Measurements from ENCODE around the gene ABCA9.
A peak's percentile ranks its signal among the peaks of the same experiment; 100 is the strongest.
"Not testable (repeated sequence)": the region's sequence is repeated elsewhere in the genome, so short reads cannot be mapped to it uniquely, and the experiment has no call there.

Gene ABCA9

DNA sequence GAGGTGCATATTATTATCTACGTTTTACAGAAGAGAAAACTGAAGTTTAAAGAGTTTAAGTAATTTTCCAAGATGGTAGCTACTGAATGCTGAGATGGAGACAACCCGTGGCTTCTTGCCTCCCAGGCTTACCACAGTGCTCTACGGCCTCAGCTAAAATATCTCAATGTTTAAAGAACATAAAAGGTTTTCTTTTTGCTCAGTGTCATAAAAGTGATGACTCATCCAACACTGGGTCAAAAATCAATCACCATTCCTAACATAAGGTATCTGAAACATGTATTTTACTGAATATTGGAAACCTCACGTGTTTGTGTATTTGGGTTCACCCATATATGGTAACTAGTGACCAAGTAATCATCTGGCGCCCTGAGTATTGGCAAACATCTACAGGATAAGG, 18.4 kb downstream of the ABCA9 start:
- DNase-seq (ENCODE audit: low spot score), result no peak

DNA sequence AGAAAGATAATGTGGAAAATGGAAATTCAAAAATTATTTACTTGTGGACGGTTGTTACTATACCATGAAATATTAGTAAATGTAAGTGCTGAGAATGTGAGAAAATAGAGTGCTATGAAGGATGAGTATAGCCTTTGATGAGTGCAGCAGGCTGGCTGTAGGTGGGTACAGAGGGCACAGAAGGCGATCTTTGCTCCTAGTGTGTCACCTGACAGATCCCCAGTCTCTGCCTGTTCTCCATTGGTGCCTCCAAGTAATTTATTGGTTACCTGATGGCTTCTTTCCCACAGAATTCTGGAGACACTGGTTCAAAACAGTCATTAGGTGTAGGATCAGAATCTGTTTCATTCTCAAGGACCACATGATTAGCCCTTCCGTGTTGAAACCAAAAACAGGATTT, 28.9 kb downstream of the ABCA9 start:
- no peak for DNase-seq (ENCODE audit: low spot score)

DNA sequence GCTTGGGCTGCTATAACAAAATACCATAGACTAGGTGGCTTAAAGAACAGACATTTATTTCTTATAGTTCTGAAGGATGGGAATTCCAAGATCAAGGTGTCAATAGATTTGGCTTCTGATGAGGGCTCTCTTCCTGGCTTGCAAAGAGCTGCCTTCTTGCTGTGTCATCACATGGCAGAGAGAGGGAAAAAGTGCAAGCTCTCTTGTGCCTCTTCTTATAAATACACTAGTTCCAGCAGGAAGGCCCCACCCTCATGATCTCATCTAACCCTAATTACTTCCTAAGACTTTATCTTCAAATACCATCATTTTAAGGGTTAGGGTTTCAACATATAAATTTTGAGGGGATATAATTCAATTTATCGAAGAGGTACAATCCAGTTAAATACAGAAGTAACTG, 30.6 kb downstream of the ABCA9 start:
- DNase-seq (ENCODE audit: low spot score), result no peak

DNA sequence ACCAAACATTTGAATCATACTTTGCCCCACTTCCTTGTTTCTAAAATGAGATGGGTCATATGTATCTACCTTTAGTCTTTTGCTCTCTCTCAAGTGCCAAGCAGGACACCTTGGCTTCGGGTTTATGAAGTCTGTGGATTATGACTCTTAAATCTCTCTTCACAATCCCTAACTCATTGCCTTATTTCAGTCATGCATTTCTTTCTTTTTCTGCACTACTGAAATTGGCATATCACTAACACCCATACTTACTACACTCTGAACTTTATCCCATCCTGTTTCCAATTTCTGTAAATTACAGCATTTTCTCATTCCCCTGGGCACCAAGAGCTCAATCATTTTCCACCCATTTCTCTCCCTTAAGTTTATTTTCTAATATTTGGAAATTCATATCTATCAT, 42.0 kb downstream of the ABCA9 start:
- no peak for DNase-seq (ENCODE audit: low spot score)

DNA sequence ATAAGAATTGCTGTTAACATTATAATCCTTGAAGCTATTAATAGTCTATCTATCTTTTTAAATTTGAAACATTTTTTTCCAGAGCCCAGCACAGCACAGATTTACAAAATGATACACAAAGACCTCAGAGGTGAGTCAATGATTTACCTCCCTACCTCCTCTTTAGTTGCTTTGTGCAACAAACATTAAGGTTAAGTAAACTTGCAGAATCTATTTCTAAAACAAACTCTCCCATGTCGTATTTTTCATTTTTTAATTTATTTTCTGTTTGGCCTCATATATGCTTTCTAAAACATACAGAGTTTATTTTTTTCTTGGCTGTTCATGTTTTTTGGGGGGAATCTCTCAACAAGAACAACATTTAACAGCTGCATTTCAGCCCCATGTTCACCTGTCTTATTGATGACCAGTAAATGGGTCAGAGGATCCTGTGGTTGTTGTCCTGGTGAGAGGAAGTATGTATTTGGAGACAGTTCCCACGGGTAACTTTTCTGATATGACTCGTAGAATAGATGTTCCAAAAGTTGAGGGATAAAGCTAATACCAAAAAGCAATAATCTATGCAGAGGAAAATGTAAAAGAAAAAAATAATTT, 42.6 kb downstream of the ABCA9 start:
- DNase-seq (ENCODE audit: low spot score), result no peak

DNA sequence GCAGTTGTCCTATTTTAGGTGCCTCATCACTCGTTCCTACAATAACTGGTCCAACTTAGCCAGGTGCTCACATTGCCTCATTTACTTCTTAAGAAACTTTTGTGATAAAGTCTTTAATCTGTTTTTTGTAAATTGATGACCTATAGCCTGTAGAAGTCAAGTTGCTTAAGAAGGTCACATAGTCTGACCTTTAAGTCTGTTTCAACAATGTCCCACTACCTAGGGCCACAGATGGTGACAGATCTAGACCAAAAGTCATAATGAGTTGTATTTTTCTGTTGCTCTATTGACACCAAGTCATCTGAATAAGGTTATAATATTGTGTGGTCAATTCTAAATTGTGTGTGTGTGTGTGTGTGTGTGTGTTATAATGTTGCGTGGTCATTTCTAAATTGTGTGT, 45.1 kb downstream of the ABCA9 start:
- no peak for DNase-seq (ENCODE audit: low spot score)

DNA sequence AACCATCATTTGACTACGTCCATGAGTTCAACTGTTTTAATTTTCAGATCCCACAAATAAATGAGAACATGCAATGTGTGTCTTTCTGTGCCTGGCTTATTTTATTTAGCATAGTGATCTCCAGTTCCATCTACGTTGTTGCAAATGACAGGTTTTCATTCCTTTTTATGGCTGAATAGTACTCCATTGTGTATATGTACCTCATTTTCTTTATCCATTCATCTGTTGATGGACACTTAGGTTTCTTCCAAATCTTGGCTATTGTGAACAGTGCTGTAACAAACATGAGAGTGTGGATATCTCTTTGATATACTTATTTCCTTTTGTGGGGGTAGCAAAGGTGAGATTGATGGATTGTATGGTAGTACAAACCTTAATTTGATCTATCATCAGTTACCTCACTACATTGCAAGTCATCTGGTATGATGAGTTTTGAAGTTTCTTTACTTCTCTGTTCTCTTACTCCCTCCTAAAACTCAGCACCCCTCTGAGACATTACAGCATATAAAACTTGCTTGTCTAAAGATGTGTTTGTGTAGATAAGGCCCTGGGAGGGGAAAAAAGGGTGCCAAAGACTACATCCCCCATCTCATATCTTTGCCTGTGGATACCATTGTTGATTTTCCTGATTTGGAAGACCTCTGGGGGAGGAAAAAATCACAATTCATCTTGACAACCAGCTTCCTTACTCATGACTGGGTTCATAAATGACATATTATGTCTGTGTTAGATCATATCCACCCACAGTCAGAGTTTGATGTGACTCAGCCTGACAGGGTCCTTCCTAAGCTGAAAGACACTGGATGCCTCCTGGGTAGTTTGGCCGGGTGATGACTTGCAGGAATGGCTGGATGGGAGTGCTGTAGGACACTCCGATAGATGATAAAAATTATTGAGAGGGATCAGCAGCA, 47.6 kb downstream of the ABCA9 start:
- DNase-seq (ENCODE audit: low spot score), result no peak

DNA sequence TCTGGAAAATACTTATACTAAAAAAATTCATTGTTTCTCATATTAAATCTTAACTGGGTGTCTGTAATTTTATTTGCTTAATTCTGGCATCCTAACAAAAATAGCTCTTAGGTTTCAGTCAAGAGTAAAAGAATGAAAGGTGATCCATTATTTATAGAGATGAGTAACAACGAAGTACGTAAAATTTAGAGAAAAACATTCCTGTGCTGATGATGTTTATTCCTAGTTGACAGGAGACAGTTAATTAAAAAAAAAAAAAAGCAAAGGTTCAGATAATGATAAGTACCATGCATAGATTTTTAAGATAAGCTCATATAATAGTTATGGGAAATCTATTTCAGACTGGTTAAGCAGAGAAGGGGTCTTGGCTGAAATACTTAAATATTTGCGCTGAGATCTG, 50.8 kb downstream of the ABCA9 start:
- DNase-seq (ENCODE audit: low spot score), result no peak

DNA sequence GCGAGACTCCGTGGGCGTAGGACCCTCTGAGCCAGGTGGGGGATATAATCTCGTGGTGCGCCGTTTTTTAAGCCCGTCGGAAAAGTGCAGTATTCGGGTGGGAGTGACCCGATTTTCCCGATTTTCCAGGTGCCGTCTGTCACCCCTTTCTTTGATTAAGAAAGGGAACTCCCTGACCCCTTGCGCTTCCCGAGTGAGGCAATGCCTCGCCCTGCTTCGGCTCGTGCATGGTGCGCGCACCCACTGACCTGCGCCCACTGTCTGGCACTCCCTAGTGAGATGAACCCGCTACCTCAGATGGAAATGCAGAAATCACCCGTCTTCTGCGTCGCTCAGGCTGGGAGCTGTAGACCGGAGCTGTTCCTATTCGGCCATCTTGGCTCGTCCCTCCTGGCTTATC, 56.0 kb downstream of the ABCA9 start:
- not testable (repeated sequence) for DNase-seq (ENCODE audit: low spot score)

DNA sequence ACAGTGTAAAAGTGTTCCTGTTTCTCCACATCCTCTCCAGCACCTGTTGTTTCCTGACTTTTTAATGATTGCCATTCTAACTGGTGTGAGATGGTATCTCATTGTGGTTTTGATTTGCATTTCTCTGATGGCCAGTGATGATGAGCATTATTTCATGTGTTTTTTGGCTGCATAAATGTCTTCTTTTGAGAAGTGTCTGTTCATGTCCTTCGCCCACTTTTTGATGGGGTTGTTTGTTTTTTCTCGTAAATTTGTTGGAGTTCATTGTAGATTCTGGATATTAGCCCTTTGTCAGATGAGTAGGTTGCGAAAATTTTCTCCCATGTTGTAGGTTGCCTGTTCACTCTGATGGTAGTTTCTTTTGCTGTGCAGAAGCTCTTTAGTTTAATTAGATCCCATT, 61.0 kb downstream of the ABCA9 start:
- DNase-seq (ENCODE audit: low spot score), result not testable (repeated sequence)

DNA sequence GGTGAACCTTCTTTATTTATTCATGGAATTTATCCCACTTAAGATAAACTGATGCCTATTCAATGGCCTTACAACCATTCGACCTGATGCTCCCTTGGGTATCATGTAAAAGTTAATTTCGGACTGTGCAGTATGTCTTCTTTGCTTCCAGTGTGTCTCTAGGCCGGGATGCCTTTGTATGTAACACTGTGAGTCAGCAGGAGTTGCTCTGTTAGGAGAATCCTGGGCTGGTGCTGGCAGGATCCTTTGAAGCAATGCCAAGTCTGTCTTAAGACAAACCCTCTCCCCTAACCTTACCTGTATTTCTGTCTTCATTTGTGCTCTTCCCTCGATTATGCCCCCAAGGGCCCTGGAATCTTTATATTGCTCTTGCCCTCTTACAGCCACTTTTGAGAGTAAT, 67.6 kb downstream of the ABCA9 start:
- DNase-seq (ENCODE audit: low spot score), result no peak

DNA sequence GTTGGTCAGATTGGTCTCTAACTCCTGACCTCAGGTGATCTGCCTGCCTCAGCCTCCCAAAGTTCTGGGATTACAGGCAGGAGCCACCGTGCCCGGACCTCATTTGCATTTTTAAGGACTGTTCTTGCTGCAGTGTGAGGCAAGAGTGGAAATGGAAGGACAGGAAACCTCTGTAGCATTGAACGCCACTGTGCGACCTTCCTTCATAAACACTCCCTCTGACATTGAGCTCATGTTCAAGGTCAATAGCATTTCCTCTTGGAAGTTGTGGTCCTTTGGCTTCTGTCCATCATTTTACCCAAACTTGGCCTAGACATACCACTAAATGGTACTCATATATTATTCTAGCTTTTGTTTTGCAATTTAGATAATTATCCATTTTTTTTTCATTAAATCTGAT, 72.8 kb downstream of the ABCA9 start:
- DNase-seq (ENCODE audit: low spot score), result no peak

DNA sequence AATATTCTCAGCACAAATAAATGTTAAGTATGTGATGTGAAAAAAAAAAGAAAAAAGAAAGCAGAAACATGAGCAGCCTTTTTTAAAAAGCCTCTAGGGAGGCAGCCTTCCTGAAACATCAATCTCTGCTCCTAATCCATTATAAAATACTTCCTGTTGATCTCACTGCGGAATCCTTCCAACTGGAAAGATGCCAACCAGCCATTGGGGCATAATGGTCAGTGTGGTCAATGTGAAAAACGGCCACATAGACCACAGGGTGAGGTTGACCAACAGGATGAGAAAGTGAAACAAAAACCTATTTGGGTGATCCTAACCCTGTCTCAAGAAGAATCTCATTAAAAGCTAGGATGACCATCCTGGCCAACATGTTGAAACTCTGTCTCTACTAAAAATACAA, 79.4 kb downstream of the ABCA9 start:
- DNase-seq (ENCODE audit: low spot score), result no peak

DNA sequence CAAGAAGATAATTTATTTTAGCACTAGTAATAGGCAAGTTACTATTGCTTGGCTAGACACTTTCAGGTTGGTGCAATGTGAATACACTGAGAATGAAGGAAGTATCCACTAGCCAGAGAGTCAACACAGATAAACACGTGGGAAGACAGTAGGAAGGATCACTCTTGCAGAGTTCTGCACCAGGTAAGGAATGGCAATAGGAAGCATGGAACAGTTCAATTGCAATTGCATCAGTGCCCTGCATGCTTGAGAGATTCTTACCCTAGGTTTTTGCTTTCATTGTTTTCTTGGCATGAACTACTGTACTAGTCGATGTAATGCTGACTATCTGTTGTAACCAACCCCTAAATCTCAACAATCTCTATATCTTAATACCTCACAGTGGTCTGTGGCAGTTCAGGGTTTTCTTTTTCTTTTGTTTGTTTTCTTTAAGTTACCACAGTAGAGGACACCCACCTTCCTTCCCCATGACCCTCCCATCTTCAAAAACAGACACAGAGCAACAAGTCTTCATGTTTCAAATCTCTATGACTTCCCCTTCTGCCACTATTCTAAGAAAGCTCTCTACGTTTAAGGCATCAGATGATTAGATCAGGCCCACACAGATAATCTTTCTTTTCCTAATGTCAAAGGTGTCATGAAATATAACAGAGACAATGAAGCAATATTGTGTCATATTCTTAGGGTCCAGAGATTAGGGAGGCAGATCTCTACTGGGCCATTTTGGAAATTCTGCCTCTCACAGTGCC, 87.5 kb downstream of the ABCA9 start:
- no peak for DNase-seq (ENCODE audit: low spot score)

DNA sequence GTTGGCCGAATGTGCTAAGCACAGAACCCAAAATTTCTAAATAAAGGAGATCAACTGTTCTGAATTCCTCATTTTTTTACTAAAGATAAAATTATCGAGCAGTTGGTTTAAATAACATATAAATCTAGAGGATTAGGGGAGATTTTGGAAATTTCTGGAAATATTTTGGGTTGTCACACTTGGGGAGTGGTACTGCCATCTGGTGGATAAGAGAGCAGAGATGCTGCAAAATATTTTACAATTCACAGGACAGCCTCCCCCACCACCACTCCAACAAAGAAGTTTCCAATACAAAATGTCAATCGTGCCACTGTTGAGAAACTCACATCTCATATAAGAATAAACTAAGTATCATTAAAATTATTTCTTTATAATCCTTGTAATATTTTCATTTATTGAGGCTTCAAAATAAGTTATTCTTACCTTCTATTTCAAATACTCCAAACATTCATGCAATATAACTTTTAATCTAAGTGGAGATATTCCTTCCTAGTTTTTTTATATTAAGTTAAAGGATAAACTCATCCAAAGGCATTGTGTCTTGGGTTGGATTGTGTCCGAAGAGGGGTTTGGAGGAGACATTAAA, 88.5 kb downstream of the ABCA9 start:
- peak; percentile 46 for DNase-seq (ENCODE audit: low spot score)

DNA sequence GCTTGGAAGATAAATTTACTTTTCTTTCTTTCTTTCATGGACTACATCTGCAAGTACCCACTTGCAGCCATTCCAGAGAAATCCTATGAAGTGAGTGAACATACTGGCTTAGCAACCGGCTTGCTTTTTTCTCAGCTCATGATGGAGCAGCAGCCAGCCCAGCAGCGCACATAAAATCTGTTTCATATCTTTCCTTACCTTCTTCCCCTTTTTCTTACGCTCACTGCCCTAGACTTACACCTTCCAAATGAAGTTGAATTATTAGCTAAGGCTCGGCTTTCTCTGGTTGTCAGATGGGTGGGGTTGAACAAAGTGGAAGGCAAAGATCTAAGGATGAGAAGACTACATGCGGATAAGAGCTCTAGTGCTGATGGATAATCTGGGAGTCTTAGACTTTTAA, 91.6 kb downstream of the ABCA9 start:
- no peak for DNase-seq (ENCODE audit: low spot score)

DNA sequence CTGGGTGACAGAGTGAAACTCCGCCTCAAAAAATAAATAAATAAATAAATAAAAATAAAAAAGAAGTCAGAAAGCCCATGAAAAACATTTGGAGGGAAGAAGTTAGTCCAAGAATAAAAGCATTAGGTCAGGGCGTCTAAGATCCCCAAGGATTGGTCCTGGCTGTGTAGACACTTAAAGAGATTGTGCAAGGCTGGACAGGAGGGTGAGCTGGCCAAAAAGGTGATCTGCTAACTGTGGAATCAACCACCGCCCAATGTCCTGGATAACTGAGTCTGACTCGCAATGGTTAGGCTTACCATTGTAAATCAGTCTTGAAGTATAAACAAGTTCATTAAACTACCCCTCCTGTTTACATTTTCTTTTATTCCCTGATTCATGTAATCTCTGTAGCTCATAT, 96.8 kb downstream of the ABCA9 start:
- no peak for DNase-seq (ENCODE audit: low spot score)

DNA sequence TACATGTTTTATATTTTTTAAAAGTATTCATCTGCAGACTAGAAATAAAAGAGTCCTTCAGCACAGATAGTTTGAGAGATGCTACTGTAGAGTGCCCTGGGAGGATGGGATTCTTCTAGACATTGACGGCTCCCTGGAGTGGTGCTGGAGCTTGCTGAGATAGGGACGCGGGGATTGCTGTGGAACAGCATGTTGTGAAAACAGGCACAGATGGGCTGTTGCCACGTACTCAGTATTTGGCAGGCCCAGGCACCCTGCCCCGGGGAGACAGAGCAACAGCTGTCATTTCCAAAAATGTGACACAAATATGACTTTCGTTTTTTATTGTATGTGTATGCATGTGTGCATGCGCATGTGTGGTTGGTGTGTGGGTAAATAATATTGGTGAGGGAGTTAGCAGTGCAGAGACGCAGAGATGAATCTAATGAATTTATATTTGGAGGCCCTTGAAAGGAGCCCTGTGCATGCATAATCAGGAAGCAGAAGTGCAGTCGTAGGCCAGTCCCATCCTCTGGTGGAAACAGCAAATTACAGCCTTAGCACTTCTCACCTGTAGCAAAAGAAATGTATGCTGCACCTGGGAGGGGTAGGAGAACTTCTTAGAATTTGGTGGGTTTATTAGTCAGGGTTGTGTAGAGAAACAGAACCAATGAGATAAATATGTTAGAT, 99.4 kb downstream of the ABCA9 start:
- DNase-seq (ENCODE audit: low spot score), result no peak

DNA sequence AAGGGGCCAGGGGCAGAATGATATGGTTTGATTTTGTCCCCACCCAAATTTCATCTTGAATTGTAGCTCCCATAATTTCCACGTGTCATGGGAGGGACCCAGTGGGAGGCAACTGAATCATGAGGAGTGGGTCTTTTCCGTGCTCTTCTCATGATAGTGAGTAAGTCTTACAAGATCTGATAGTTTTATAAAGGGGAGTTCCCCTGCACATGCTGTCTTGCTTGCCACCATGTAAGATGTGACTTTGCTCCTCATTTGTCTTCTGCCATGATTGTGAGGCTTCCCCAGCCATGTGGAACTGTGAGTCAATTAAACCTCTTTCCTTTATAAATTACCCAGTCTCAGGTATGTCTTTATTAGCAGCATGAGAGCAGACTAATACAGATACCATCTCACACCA, 101.6 kb downstream of the ABCA9 start:
- DNase-seq (ENCODE audit: low spot score), result not testable (repeated sequence)

DNA sequence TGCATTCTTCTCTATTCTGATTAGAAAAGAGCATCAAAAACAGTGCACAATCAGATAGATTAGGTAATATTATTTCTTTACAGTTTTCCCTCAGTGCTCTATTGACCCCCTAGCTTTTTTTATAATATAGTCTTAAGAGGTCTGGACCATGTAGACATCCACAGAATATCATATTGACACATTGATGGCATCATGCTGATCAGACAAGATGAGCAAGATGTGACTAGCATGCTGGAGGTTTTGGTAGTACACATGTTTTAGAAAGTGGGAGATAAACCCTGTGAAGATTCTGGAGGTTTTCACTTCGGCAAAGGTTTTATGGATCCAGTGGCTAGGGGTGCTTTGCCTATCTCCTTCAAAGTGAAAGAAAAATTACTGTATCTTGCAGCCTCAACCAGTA, 102.8 kb downstream of the ABCA9 start:
- DNase-seq (ENCODE audit: low spot score), result no peak

DNA sequence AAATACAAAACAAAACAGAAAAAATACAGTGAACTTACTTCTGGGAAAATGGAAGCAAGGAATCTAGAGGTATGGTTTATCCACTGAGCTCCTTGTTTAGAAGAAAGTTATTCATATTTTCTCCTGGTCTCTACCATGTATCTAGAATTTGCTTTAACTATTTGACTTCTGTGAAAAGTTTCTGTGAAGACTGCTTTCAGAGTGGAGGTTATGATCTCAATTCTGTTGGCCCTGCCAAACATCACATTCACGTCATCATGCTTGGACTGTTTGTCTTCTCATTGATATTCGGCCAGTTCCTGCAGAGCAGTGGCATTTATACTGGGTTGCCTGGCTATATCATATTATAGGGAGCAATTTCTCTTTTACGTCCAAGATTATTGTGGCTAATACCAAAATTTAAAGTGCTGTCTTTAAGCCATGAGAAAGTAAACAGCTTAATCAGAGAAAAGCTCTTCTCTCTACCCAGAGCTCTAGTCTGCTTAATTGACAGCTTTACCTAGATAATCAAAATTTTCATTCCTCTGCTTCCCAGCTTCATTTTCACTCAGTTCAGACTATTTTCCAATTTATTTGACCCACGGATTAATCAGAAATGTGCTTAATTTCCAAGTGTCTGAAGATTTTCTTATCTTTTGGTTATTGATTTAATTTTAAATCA, 105.4 kb downstream of the ABCA9 start, which contains the start of gene ABCA8:
TSS of gene ABCA8 (minus strand) at position 212 of the 661 bp plus-strand sequence. CDS start 13,358 bp downstream, outside the sequence.
- no peak for DNase-seq (ENCODE audit: low spot score)

Measured in D341Med (cell line).